ENCODE data around the gene VSTM4.

- no peak for TF ChIP-seq CTCF (IDR thresholded peaks at IDR 0.05)
- TF ChIP-seq EZH2 (IDR thresholded peaks at IDR 0.05; ENCODE audit: borderline replicate concordance, insufficient read depth, low read depth, low read length, poor library complexity, severe bottlenecking), result no peak
These were observed 46.2 kb upstream of the VSTM4 start for GRCh38 chr10:49161411-49161997.

Measured in B cell (primary cell).